Transverse colon (tissue), 4 donors: Measurements from ENCODE around the gene IAH1. TPM values are rescaled to one million over a fixed set of nuclear protein-coding genes. Genes with fewer than 3 reads are reported as not detected.
A peak's percentile ranks its signal among the peaks of the same experiment; 100 is the strongest.

Experiments used
- DNase-seq: peaks from one replicate; pipeline ENCODE4 v3.0.0-alpha.2; 2019
- H3K27ac ChIP-seq, 4 donors: fragments of 200-600 bp; sonication (generic); 2 replicates each; pipeline ENCODE4 v1.5.1; 2016 to 2018; ENCODE audit warnings: inconsistent platforms in 4 of 4
- H3K27me3 ChIP-seq: fragments of 200-600 bp; sonication (generic); 2 replicates; pipeline ENCODE4 v1.5.1; 2017; ENCODE audit warnings: inconsistent platforms
- H3K36me3 ChIP-seq, 4 donors: fragments of 200-600 bp; sonication (generic); 2 replicates each; pipeline ENCODE4 v1.5.1; 2017 to 2019; ENCODE audit warnings: inconsistent platforms in 4 of 4
- H3K4me1 ChIP-seq, 4 donors: fragments of 200-600 bp; sonication (generic); 2 replicates each; pipeline ENCODE4 v1.5.1; 2017 to 2020; ENCODE audit warnings: inconsistent platforms in 4 of 4
- H3K4me3 ChIP-seq, 4 donors: fragments of 200-600 bp; sonication (generic); 1 replicate in 1 of 4; 2 replicates in 3 of 4; pipeline versions ENCODE4 v1.5.1 to v1.6.1; 2017 to 2019; ENCODE audit warnings: inconsistent platforms in 4 of 4
- H3K9me3 ChIP-seq, 2 donors: fragments of 200-600 bp; sonication (generic); 2 replicates each; pipeline ENCODE4 v1.5.1; 2017 to 2019; ENCODE audit warnings: inconsistent platforms in 2 of 2
- CTCF ChIP-seq, 5 experiments: fragments of 200-600 bp in 3 of 5; fragments of 450-650 bp in 2 of 5; sonication (generic) in 3 of 5; IDR thresholded peaks; 1 replicate in 2 of 5; 2 replicates in 3 of 5; pipeline ENCODE4 v1.5.1; 2016 to 2017; ENCODE audit warnings: antibody characterized with exemption in 5 of 5, inconsistent platforms in 3 of 5, mild to moderate bottlenecking in 2 of 5, moderate library complexity in 1 of 5
- EP300 ChIP-seq: sonication (generic); formaldehyde crosslinking; IDR thresholded peaks from one replicate; pipeline ENCODE4 v1.6.1; 2017; ENCODE audit warnings: antibody characterized with exemption, low read depth
- POLR2A ChIP-seq: fragments of 450-650 bp; IDR thresholded peaks from one replicate; pipeline ENCODE4 v1.6.1; 2016; ENCODE audit warnings: antibody characterized with exemption, mild to moderate bottlenecking, moderate library complexity
- POLR2AphosphoS5 ChIP-seq, 3 donors: sonication (generic); formaldehyde crosslinking; IDR thresholded peaks; one replicate each; pipeline ENCODE4 v1.6.1; 2016; ENCODE audit warnings: antibody characterized with exemption in 3 of 3
- WGBS, 2 donors: methylation state at CpG; one replicate each; pipeline ENCODE4 v1.1.5; 2018; ENCODE audit warnings: low coverage in 1 of 2; 5-methylcytosine and 5-hydroxymethylcytosine counted together
- in situ Hi-C, 4 donors: fragments of 200-750 bp; cut with MboI; loops; one replicate each; pipeline versions ENCODE4 v1.15.0 to v1.15.1; 2017; ENCODE audit warnings: low sequenced_read_pairs in 3 of 4, low pct_ligation_motif_present in 1 of 4, low pct_unique_long_range_greater_than_20kb in 1 of 4
- intact Hi-C: fragments of 100-400 bp; cut with DNase I; formaldehyde crosslinking; loops from one replicate; pipeline ENCODE4 v1.15.1; 2023; ENCODE audit warnings: low total_unique reads
- total RNA-seq, 4 donors: library from RNA; depleted of rRNA; stranded (reverse); fragments of >200 nt; gene quantifications; one replicate each; pipeline ENCODE4 v1.1.0, GENCODE V29; 2016

The IAH1 gene
- total RNA-seq, 4 donors from 2014 or later = 19.1 to 50.1 (median 40.1) TPM

GRCh38 chr2:9467687-9468086, 6.7 kb upstream of the IAH1 start:
- WGBS, 2 donors = 88 to 93% methylated on average over 2 to 10 of the region's 10 CpGs
- intact Hi-C loops = no loop called here

GRCh38 chr2:9471206-9471605, 3.1 kb upstream of the IAH1 start:
- Histone ChIP-seq H3K36me3 (no peaks in the 10 kb centered on the region), H3K4me1 (peaks cover 0 to 22% (median 15%) of the 10 kb centered on the region in 4 donors), H3K9me3 (no peaks in the 10 kb centered on the region), H3K27me3 (no peaks in the 10 kb centered on the region), H3K4me3 (no peak overlapping the region), H3K27ac (no peak overlapping the region)
- 90 to 91% methylated on average over 5 of the region's 5 CpGs for WGBS, 2 donors
- in situ Hi-C loops (no loop called here), intact Hi-C loops (no loop called here)
- no peak for TF ChIP-seq POLR2A
- no peak for TF ChIP-seq EP300
- no peak for TF ChIP-seq CTCF (IDR thresholded peaks at IDR 0.05)
- TF ChIP-seq POLR2AphosphoS5 (IDR thresholded peaks at IDR 0.05) = no peak
- no peak for DNase-seq

More at GRCh38 chr2:9467687-9468086, 6.7 kb upstream of the IAH1 start:
- Histone ChIP-seq H3K4me3 (no peak overlapping the region), H3K4me1 (no peaks in the 10 kb centered on the region), H3K27ac (no peak overlapping the region), H3K27me3 (no peaks in the 10 kb centered on the region), H3K9me3 (no peaks in the 10 kb centered on the region), H3K36me3 (no peaks in the 10 kb centered on the region)
- no peak for DNase-seq
- TF ChIP-seq EP300 (no peak), CTCF (IDR thresholded peaks at IDR 0.05) (no peak), POLR2AphosphoS5 (IDR thresholded peaks at IDR 0.05) (no peak), POLR2A (no peak)
- in situ Hi-C loops = no loop called here

GRCh38 chr2:9472511-9472910, 1.8 kb upstream of the IAH1 start:
- intact Hi-C loops = no loop called here

GRCh38 chr2:9473308-9473984, 905 bp upstream of the IAH1 start:
- intact Hi-C loops (no loop called here), in situ Hi-C loops (no loop called here)
- H3K9me3 ChIP-seq = no peaks in the 10 kb centered on the region
- TF ChIP-seq POLR2A = no peak
- no peak for TF ChIP-seq EP300
- TF ChIP-seq POLR2AphosphoS5 (IDR thresholded peaks at IDR 0.05) = no peak
- peak in 4 of 5 experiments; percentile 21 to 55 (median 37) for TF ChIP-seq CTCF (IDR thresholded peaks at IDR 0.05)
- peaks cover 0 to 5% (median 0%) of the 10 kb centered on the region in 4 donors for H3K36me3 ChIP-seq
- DNase-seq = peak; percentile 46
- peak overlapping the region; percentile 92 to 94 (median 93) for H3K27ac ChIP-seq
- peaks cover 0 to 24% (median 18%) of the 10 kb centered on the region in 4 donors for H3K4me1 ChIP-seq
- H3K27me3 ChIP-seq = no peaks in the 10 kb centered on the region
- peak overlapping the region; percentile 75 to 83 (median 83) for H3K4me3 ChIP-seq
- WGBS, 2 donors = 38 to 100% methylated on average over 1 to 24 of the region's 24 CpGs

More at GRCh38 chr2:9472511-9472910, 1.8 kb upstream of the IAH1 start:
- WGBS, 2 donors = 84 to 100% methylated on average over 2 to 9 of the region's 9 CpGs
- Histone ChIP-seq H3K4me1 (peaks cover 0 to 24% (median 18%) of the 10 kb centered on the region in 4 donors), H3K4me3 (no peak overlapping the region), H3K9me3 (no peaks in the 10 kb centered on the region), H3K27ac (no peak overlapping the region), H3K36me3 (no peaks in the 10 kb centered on the region), H3K27me3 (no peaks in the 10 kb centered on the region)
- TF ChIP-seq POLR2A (no peak), CTCF (IDR thresholded peaks at IDR 0.05) (no peak), EP300 (no peak), POLR2AphosphoS5 (IDR thresholded peaks at IDR 0.05) (no peak)
- DNase-seq = no peak
- in situ Hi-C loops = no loop called here
